Measurements from ENCODE around the gene SMCO2.
A peak's percentile ranks its signal among the peaks of the same experiment; 100 is the strongest.

Gene SMCO2

DNA sequence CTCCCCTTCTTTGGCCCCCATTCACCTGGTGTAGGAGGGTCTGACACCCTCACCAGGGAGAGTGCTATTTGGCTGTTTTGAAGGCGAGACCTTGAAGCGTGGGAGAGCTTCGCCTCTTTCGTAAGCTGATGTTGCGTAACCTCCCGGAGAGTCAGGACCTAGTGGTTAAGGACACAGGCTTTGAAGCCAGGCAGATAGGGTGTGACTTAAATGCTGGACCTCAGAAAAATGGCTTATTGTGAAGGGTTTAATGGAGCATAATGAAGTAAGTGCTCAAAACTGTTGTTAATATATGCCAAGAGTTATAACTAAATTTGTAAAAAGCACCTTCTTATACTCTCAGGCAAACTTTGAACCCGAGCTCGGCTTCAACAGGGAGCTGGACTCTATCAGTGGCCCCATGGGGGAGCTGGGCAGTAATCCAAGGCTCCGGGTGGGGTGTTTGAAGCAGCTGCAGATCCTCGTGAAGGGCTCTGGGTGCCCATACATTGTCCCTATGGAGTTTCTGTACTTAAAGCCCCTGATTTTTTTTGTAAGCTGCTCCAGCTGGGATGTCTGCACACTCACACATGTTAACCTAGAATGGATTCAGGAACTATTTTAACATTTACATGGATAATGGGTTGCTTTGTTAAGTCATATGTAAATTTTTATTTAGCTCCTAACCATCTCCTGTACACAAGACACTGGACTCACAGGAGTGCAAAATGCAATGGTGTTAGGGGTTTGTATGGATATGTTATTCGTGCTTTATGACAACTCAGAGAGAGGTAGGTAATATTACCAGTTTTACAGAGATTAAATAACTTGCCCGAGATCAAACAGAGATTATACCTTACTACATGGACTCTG is 103.5 kb downstream of the SMCO2 start (continued):
- no peak for TF ChIP-seq ZNF530 (tag by site-specific recombination; IDR thresholded peaks at IDR 0.05; ENCODE audit: low read depth)
- TF ChIP-seq ZNF785 (tag by site-specific recombination; IDR thresholded peaks at IDR 0.05) = no peak
- TF ChIP-seq, protein P1, sequence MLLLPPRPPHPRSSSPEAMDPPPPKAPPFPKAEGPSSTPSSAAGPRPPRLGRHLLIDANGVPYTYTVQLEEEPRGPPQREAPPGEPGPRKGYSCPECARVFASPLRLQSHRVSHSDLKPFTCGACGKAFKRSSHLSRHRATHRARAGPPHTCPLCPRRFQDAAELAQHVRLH (tag by site-specific recombination; IDR thresholded peaks at IDR 0.05) = no peak
- no peak for TF ChIP-seq ZNF626 (tag by site-specific recombination; IDR thresholded peaks at IDR 0.05)
- no peak for TF ChIP-seq ZNF658 (tag by site-specific recombination; IDR thresholded peaks at IDR 0.05)
- no peak for TF ChIP-seq SETDB1 (IDR thresholded peaks at IDR 0.05; ENCODE audit: insufficient read length, low read length)
- TF ChIP-seq, protein P2, sequence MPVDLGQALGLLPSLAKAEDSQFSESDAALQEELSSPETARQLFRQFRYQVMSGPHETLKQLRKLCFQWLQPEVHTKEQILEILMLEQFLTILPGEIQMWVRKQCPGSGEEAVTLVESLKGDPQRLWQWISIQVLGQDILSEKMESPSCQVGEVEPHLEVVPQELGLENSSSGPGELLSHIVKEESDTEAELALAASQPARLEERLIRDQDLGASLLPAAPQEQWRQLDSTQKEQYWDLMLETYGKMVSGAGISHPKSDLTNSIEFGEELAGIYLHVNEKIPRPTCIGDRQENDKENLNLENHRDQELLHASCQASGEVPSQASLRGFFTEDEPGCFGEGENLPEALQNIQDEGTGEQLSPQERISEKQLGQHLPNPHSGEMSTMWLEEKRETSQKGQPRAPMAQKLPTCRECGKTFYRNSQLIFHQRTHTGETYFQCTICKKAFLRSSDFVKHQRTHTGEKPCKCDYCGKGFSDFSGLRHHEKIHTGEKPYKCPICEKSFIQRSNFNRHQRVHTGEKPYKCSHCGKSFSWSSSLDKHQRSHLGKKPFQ (tag by site-specific recombination; IDR thresholded peaks at IDR 0.05) = no peak
- no peak for TF ChIP-seq ZNF202 (tag by site-specific recombination; IDR thresholded peaks at IDR 0.05; ENCODE audit: borderline replicate concordance)
- peak; percentile 76 for TF ChIP-seq GLIS2 (tag by site-specific recombination; IDR thresholded peaks at IDR 0.05)
- TF ChIP-seq ZNF366 (tag by site-specific recombination; conservative IDR thresholded peaks at IDR 0.05) = no peak
- no peak for TF ChIP-seq GLI4 (tag by site-specific recombination; IDR thresholded peaks at IDR 0.05)
- TF ChIP-seq, protein P3, sequence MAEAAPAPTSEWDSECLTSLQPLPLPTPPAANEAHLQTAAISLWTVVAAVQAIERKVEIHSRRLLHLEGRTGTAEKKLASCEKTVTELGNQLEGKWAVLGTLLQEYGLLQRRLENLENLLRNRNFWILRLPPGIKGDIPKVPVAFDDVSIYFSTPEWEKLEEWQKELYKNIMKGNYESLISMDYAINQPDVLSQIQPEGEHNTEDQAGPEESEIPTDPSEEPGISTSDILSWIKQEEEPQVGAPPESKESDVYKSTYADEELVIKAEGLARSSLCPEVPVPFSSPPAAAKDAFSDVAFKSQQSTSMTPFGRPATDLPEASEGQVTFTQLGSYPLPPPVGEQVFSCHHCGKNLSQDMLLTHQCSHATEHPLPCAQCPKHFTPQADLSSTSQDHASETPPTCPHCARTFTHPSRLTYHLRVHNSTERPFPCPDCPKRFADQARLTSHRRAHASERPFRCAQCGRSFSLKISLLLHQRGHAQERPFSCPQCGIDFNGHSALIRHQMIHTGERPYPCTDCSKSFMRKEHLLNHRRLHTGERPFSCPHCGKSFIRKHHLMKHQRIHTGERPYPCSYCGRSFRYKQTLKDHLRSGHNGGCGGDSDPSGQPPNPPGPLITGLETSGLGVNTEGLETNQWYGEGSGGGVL (tag by site-specific recombination; IDR thresholded peaks at IDR 0.05) = peak; percentile 9; the same call in 1 of the 2 replicates
- TF ChIP-seq ZNF341 (tag by site-specific recombination; IDR thresholded peaks at IDR 0.05; ENCODE audit: low read depth) = no peak
- peak; percentile 27; the same call in 1 of the 2 replicates for TF ChIP-seq SCRT2 (tag by site-specific recombination; IDR thresholded peaks at IDR 0.05)
- no peak; the same call in 1 of the 2 replicates for TF ChIP-seq SP2 (tag by site-specific recombination; IDR thresholded peaks at IDR 0.05)
- no peak for TF ChIP-seq ZNF112 (tag by site-specific recombination; IDR thresholded peaks at IDR 0.05)
- TF ChIP-seq, protein P4, sequence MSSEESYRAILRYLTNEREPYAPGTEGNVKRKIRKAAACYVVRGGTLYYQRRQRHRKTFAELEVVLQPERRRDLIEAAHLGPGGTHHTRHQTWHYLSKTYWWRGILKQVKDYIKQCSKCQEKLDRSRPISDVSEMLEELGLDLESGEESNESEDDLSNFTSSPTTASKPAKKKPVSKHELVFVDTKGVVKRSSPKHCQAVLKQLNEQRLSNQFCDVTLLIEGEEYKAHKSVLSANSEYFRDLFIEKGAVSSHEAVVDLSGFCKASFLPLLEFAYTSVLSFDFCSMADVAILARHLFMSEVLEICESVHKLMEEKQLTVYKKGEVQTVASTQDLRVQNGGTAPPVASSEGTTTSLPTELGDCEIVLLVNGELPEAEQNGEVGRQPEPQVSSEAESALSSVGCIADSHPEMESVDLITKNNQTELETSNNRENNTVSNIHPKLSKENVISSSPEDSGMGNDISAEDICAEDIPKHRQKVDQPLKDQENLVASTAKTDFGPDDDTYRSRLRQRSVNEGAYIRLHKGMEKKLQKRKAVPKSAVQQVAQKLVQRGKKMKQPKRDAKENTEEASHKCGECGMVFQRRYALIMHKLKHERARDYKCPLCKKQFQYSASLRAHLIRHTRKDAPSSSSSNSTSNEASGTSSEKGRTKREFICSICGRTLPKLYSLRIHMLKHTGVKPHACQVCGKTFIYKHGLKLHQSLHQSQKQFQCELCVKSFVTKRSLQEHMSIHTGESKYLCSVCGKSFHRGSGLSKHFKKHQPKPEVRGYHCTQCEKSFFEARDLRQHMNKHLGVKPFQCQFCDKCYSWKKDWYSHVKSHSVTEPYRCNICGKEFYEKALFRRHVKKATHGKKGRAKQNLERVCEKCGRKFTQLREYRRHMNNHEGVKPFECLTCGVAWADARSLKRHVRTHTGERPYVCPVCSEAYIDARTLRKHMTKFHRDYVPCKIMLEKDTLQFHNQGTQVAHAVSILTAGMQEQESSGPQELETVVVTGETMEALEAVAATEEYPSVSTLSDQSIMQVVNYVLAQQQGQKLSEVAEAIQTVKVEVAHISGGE (tag by site-specific recombination; conservative IDR thresholded peaks at IDR 0.05; ENCODE audit: low read depth) = peak; percentile 21; the same call in 1 of the 2 replicates
- no peak for TF ChIP-seq ZNF324 (tag by site-specific recombination; IDR thresholded peaks at IDR 0.05)
- TF ChIP-seq OSR2 (tag by site-specific recombination; IDR thresholded peaks at IDR 0.05) = peak; percentile 83
- no peak for TF ChIP-seq ZNF169 (tag by site-specific recombination; IDR thresholded peaks at IDR 0.05)
- TF ChIP-seq, protein P5, sequence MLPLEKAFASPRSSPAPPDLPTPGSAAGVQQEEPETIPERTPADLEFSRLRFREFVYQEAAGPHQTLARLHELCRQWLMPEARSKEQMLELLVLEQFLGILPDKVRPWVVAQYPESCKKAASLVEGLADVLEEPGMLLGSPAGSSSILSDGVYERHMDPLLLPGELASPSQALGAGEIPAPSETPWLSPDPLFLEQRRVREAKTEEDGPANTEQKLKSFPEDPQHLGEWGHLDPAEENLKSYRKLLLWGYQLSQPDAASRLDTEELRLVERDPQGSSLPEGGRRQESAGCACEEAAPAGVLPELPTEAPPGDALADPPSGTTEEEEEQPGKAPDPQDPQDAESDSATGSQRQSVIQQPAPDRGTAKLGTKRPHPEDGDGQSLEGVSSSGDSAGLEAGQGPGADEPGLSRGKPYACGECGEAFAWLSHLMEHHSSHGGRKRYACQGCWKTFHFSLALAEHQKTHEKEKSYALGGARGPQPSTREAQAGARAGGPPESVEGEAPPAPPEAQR (tag by site-specific recombination; IDR thresholded peaks at IDR 0.05) = no peak
- TF ChIP-seq ZNF571 (tag by site-specific recombination; IDR thresholded peaks at IDR 0.05) = no peak
- TF ChIP-seq, protein P6, sequence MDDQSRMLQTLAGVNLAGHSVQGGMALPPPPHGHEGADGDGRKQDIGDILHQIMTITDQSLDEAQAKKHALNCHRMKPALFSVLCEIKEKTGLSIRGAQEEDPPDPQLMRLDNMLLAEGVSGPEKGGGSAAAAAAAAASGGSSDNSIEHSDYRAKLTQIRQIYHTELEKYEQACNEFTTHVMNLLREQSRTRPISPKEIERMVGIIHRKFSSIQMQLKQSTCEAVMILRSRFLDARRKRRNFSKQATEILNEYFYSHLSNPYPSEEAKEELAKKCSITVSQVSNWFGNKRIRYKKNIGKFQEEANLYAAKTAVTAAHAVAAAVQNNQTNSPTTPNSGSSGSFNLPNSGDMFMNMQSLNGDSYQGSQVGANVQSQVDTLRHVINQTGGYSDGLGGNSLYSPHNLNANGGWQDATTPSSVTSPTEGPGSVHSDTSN (CRISPR knock-in tag; IDR thresholded peaks at IDR 0.05) = no peak
- TF ChIP-seq ZNF335 (tag by site-specific recombination; conservative IDR thresholded peaks at IDR 0.05) = peak; percentile 91
- TF ChIP-seq ZNF23 (tag by site-specific recombination; IDR thresholded peaks at IDR 0.05; ENCODE audit: borderline replicate concordance) = no peak
- peak; percentile 83 for TF ChIP-seq SP7 (tag by site-specific recombination; IDR thresholded peaks at IDR 0.05)
- no peak for TF ChIP-seq ZBTB48 (tag by site-specific recombination; IDR thresholded peaks at IDR 0.05)
- no peak for TF ChIP-seq ZFP37 (tag by site-specific recombination; IDR thresholded peaks at IDR 0.05)
- no peak for TF ChIP-seq ZNF266 (tag by site-specific recombination; IDR thresholded peaks at IDR 0.05; ENCODE audit: low read depth)
- 0 out of 2 replicates have a peak, but pooled peaks have one; percentile 26 for TF ChIP-seq ZNF561 (tag by site-specific recombination; IDR thresholded peaks at IDR 0.05; ENCODE audit: borderline replicate concordance)
- peak; percentile 86 for TF ChIP-seq ZNF423 (tag by site-specific recombination; IDR thresholded peaks at IDR 0.05)

Data from HEK293 (cell line).